Activated gamma-delta T cell (primary cell): Measurements from ENCODE around the gene BEGAIN.

Experiments
- DNase-seq: peaks from one replicate; lab custom pipeline; 2025; lab: John Stamatoyannopoulos, UW

BEGAIN gene

GRCh38 chr14:100536721-100537445, 50.3 kb downstream of the BEGAIN start:
- DNase-seq: no peak

GRCh38 chr14:100536121-100536510, 51.1 kb downstream of the BEGAIN start:
- DNase-seq: no peak

GRCh38 chr14:100535287-100536120, 51.7 kb downstream of the BEGAIN start:
- DNase-seq: no peak

GRCh38 chr14:100534528-100535286, 52.5 kb downstream of the BEGAIN start:
- no peak for DNase-seq

GRCh38 chr14:100533656-100534485, 53.3 kb downstream of the BEGAIN start:
- no peak for DNase-seq

GRCh38 chr14:100532906-100533655, 54.1 kb downstream of the BEGAIN start:
- no peak for DNase-seq

GRCh38 chr14:100532154-100532861, 54.9 kb downstream of the BEGAIN start:
- DNase-seq: no peak

- no peak for DNase-seq
Observed at GRCh38 chr14:100531152-100532121, 55.8 kb downstream of the BEGAIN start.

GRCh38 chr14:100530270-100531072, 56.7 kb downstream of the BEGAIN start:
- no peak for DNase-seq

GRCh38 chr14:100529561-100530031, 57.6 kb downstream of the BEGAIN start:
- DNase-seq: no peak

GRCh38 chr14:100528962-100529560, 58.2 kb downstream of the BEGAIN start:
- no peak for DNase-seq

- no peak for DNase-seq
Observed at GRCh38 chr14:100526632-100527031, 60.6 kb downstream of the BEGAIN start.

- DNase-seq: no peak
Observed at GRCh38 chr14:100526057-100526456, 61.2 kb downstream of the BEGAIN start.

- no peak for DNase-seq
Observed at GRCh38 chr14:100525615-100526014, 61.6 kb downstream of the BEGAIN start.

- DNase-seq: no peak
Observed at GRCh38 chr14:100524933-100525243, 62.3 kb downstream of the BEGAIN start.

- no peak for DNase-seq
Observed at GRCh38 chr14:100524233-100524932, 62.8 kb downstream of the BEGAIN start.

GRCh38 chr14:100523843-100524169, 63.4 kb downstream of the BEGAIN start:
- no peak for DNase-seq
